ENCODE data around the gene AP1S3. TPM values are rescaled to one million over a fixed set of nuclear protein-coding genes. Genes with fewer than 3 reads are reported as not detected.

The AP1S3 gene
- total and polyA plus RNA-seq, 2 donors (not counting 3 experiments of a cell fraction or from before 2014, with no cell fraction given): 0.69 to 3.8 TPM

- Histone ChIP-seq H3K27me3 (ENCODE audit: control insufficient read depth in 2 of 2, insufficient read depth in 2 of 2, low read length in 2 of 2) (no peaks in the 10 kb centered on the region), H3K36me3 (ENCODE audit: control insufficient read depth in 2 of 2, extremely low read depth in 1 of 2, insufficient read depth in 2 of 2, low read length in 2 of 2) (no peaks in the 10 kb centered on the region), H2AFZ (ENCODE audit: low read depth, low read length) (no peak overlapping the region), H3K79me2 (ENCODE audit: control insufficient read depth, insufficient read depth, low read length) (no peaks in the 10 kb centered on the region), H3K4me3 (replicated peaks in 1 of 3; ENCODE audit: insufficient read depth in 1 of 3, low read depth in 1 of 3, low read length in 3 of 3) (no peak overlapping the region), H3K27ac (ENCODE audit: insufficient read depth, low read depth, low read length) (peak overlapping the region; percentile 19), H4K20me1 (replicated peaks; ENCODE audit: control insufficient read depth, extremely low read depth, insufficient read depth, low read length) (no peaks in the 10 kb centered on the region), H3K9me3 (replicated peaks; ENCODE audit: control insufficient read depth, insufficient read depth, low read length) (no peaks in the 10 kb centered on the region), H3K9ac (replicated peaks; ENCODE audit: extremely low read depth, insufficient read depth, low read length) (no peak overlapping the region), H3K4me2 (ENCODE audit: insufficient read depth, low read length) (peak overlapping the region; percentile 60), H3K9me1 (replicated peaks; ENCODE audit: control insufficient read depth, extremely low read depth, insufficient read depth, low read length) (no peaks in the 10 kb centered on the region), H3K4me1 (ENCODE audit: control insufficient read depth, extremely low read depth, insufficient read depth, low read length) (peaks cover 30% of the 10 kb centered on the region)
- POLR2A ChIA-PET: interaction anchor here (0.6 kb wide), 1 partner anchor 20 kb away, joined by 3 read pairs; no protein-coding TSS in a partner anchor
- intact Hi-C loops (cut with micrococcal nuclease): loop anchor here (1.0 to 5.0 kb wide), 3 partner anchors 91 to 331 kb away; no protein-coding TSS in a partner anchor
- peak; percentile 83 for FAIRE-seq
- dilution Hi-C loops (cut with MboI; ENCODE audit: extremely low pct_ligation_motif_present, low sequenced_read_pairs): no loop called here
- no TSS peak for BruUV-seq (replicated peaks)
- TF ChIP-seq MAX (IDR thresholded peaks at IDR 0.05; ENCODE audit: insufficient read depth, insufficient read length) (no peak), FOS (IDR thresholded peaks at IDR 0.05; ENCODE audit: borderline replicate concordance, insufficient read depth, low read length) (no peak), JUN (IDR thresholded peaks at IDR 0.05; ENCODE audit: borderline replicate concordance, insufficient read depth, insufficient read length, low read depth) (no peak), GATA2 (IDR thresholded peaks at IDR 0.05; ENCODE audit: insufficient read depth, insufficient read length, low read depth, low read length) (no peak), POLR2AphosphoS5 (IDR thresholded peaks at IDR 0.05; ENCODE audit: insufficient read depth, low read depth, low read length) (no peak), POLR2A (IDR thresholded peaks at IDR 0.05; ENCODE audit: low read depth, low read length) (no peak), MYC (IDR thresholded peaks at IDR 0.05; ENCODE audit: low read depth, low read length) (no peak), EZH2 (IDR thresholded peaks at IDR 0.05; ENCODE audit: borderline replicate concordance, low read depth, low read length, severe bottlenecking) (no peak)
- TF ChIP-seq, protein P1, sequence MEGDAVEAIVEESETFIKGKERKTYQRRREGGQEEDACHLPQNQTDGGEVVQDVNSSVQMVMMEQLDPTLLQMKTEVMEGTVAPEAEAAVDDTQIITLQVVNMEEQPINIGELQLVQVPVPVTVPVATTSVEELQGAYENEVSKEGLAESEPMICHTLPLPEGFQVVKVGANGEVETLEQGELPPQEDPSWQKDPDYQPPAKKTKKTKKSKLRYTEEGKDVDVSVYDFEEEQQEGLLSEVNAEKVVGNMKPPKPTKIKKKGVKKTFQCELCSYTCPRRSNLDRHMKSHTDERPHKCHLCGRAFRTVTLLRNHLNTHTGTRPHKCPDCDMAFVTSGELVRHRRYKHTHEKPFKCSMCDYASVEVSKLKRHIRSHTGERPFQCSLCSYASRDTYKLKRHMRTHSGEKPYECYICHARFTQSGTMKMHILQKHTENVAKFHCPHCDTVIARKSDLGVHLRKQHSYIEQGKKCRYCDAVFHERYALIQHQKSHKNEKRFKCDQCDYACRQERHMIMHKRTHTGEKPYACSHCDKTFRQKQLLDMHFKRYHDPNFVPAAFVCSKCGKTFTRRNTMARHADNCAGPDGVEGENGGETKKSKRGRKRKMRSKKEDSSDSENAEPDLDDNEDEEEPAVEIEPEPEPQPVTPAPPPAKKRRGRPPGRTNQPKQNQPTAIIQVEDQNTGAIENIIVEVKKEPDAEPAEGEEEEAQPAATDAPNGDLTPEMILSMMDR (IDR thresholded peaks at IDR 0.05; ENCODE audit: extremely low read depth in 1 of 2, insufficient read depth in 1 of 2, low read depth in 1 of 2, low read length in 2 of 2): no peak
- CTCF ChIA-PET: no interaction called here
- peak; percentile 65 for DNase-seq (ENCODE audit: low read depth, low spot score)
These were observed 21.4 kb downstream of the AP1S3 start for GRCh38 chr2:223815884-223816570.
